K562 (cell line): ENCODE measurements around the gene EEF1A2. TPM values are rescaled to one million over a fixed set of nuclear protein-coding genes. Genes with fewer than 3 reads are reported as not detected.

Experiments used
- ARID3B ChIP-seq: fragments of 250-450 bp; sonication (Bioruptor Pico); IDR thresholded peaks from 2 replicates; pipeline ENCODE4 v1.4.0; 2020; ENCODE audit warnings: borderline replicate concordance
- CCNT2 ChIP-seq: IDR thresholded peaks from 2 replicates; pipeline ENCODE4 v1.6.1; 2011; ENCODE audit warnings: borderline replicate concordance, low read depth, mild to moderate bottlenecking, moderate library complexity, mixed read lengths, low read length; ENCODE audit not compliant: insufficient read length; ENCODE audit errors: extremely low read depth
- CREB5 ChIP-seq: fragments of 250-450 bp; sonication (Bioruptor Pico); IDR thresholded peaks from 2 replicates; pipeline ENCODE4 v1.5.0; 2020; ENCODE audit warnings: mild to moderate bottlenecking
- CTCFL ChIP-seq: IDR thresholded peaks from 2 replicates; pipeline ENCODE4 v1.6.1; 2011; ENCODE audit warnings: borderline replicate concordance, low read depth, mild to moderate bottlenecking, moderate library complexity, low read length; ENCODE audit not compliant: insufficient read depth, poor library complexity, severe bottlenecking
- EGR1 ChIP-seq: fragments of 450-650 bp; conservative IDR thresholded peaks from 2 replicates; pipeline ENCODE4 v1.6.1; 2017; ENCODE audit warnings: mild to moderate bottlenecking
- FOXA3 ChIP-seq, 2 experiments: fragments of 450-650 bp in 1 of 2; sonication (generic) in 1 of 2; formaldehyde crosslinking; IDR thresholded peaks in 1 of 2; conservative IDR thresholded peaks in 1 of 2; 2 replicates each; pipeline versions ENCODE4 v1.4.0 to v1.8.0; 2020 to 2022; ENCODE audit warnings: mild to moderate bottlenecking in 2 of 2, missing genetic modification reagents in 1 of 2
- ILF3 ChIP-seq: fragments of 450-650 bp; IDR thresholded peaks from 2 replicates; pipeline ENCODE4 v1.6.1; 2018; ENCODE audit warnings: antibody characterized with exemption, mild to moderate bottlenecking, moderate library complexity, borderline replicate concordance
- MCM2 ChIP-seq: fragments of 450-650 bp; IDR thresholded peaks from 2 replicates; pipeline ENCODE4 v1.6.1; 2017; ENCODE audit warnings: low read depth, mild to moderate bottlenecking
- MIER1 ChIP-seq: fragments of 450-650 bp; IDR thresholded peaks from 2 replicates; pipeline ENCODE4 v1.6.1; 2016; ENCODE audit warnings: antibody characterized with exemption, mild to moderate bottlenecking, low read depth
- NCOA1 ChIP-seq: fragments of 450-650 bp; IDR thresholded peaks from 2 replicates; pipeline ENCODE4 v1.6.1; 2016; ENCODE audit warnings: low read depth
- NCOR1 ChIP-seq: fragments of 450-650 bp; IDR thresholded peaks from 2 replicates; pipeline ENCODE4 v1.6.1; 2016; ENCODE audit warnings: mild to moderate bottlenecking, moderate library complexity
- RCOR1 ChIP-seq, 2 experiments: IDR thresholded peaks; 2 replicates each; pipeline ENCODE4 v1.6.1; 2012; ENCODE audit warnings: low read depth in 2 of 2, low read length in 2 of 2, borderline replicate concordance in 1 of 2, improper control_type of control experiment in 1 of 2
- TAF7 ChIP-seq: fragments of 450-650 bp; IDR thresholded peaks from 2 replicates; pipeline ENCODE4 v1.6.1; 2016; ENCODE audit warnings: missing genetic modification characterization, missing compliant biosample characterization
- TARDBP ChIP-seq: fragments of 450-650 bp; IDR thresholded peaks from 2 replicates; pipeline ENCODE4 v1.6.1; 2016
- USF1 ChIP-seq: sonication (generic); formaldehyde crosslinking; IDR thresholded peaks from 2 replicates; pipeline ENCODE4 v1.9.0; 2022; ENCODE audit warnings: mild to moderate bottlenecking, missing genetic modification reagents
- ZBTB26 ChIP-seq: fragments of 450-650 bp; formaldehyde crosslinking; IDR thresholded peaks from 2 replicates; pipeline ENCODE4 v1.4.0; 2022; ENCODE audit warnings: missing genetic modification characterization
- ZNF121 ChIP-seq: sonication (generic); formaldehyde crosslinking; conservative IDR thresholded peaks from 2 replicates; pipeline ENCODE4 v1.8.0; 2022; ENCODE audit warnings: missing genetic modification reagents
- ZNF436 ChIP-seq: fragments of 250-450, 450-650 bp; sonication (Bioruptor Pico); formaldehyde crosslinking; IDR thresholded peaks from 2 replicates; pipeline ENCODE4 v1.7.0; 2020; ENCODE audit warnings: mild to moderate bottlenecking
- ZNF586 ChIP-seq: fragments of 450-650 bp; formaldehyde crosslinking; conservative IDR thresholded peaks from 2 replicates; pipeline ENCODE4 v1.4.0; 2020; ENCODE audit warnings: mild to moderate bottlenecking, moderate library complexity
- ZNF668 ChIP-seq: fragments of 250-450 bp; sonication (Bioruptor Pico); IDR thresholded peaks from 2 replicates; pipeline ENCODE4 v1.8.0; 2022; ENCODE audit warnings: mild to moderate bottlenecking, inconsistent platforms
- ZNF75A ChIP-seq: fragments of 450-650 bp; formaldehyde crosslinking; IDR thresholded peaks from 2 replicates; pipeline ENCODE4 v1.4.0; 2020; ENCODE audit warnings: mild to moderate bottlenecking
- ZNF77 ChIP-seq: fragments of 250-450 bp; sonication (Bioruptor Pico); IDR thresholded peaks from 2 replicates; pipeline ENCODE4 v1.5.0; 2020
- polyA plus RNA-seq, 8 experiments: library from polyadenylated mRNA; depleted of rRNA in 4 of 8; stranded (reverse) in 5 of 8; unstranded in 3 of 8; fragments of >200 nt; fragmentation: Nextera tagmentation in 2 of 8; fragmentation: Illumina TruSeq in 1 of 8; extraction: Ambion mirVana in 2 of 8; extraction: Trizol in 1 of 8; gene quantifications; 2 replicates each; pipeline versions ENCODE4 v1.2.1 to v1.2.3, GENCODE V29; 2011 to 2014; ENCODE audit warnings: inconsistent platforms in 1 of 8, missing spikeins in 1 of 8
- total RNA-seq, 7 experiments: library from RNA; depleted of rRNA in 6 of 7; stranded (reverse); fragments of >200 nt in 6 of 7; fragmentation: Illumina TruSeq in 2 of 7; extraction: Trizol in 2 of 7; gene quantifications; 2 replicates each; pipeline versions ENCODE4 v1.2.1 to v1.2.3, GENCODE V29; 2011 to 2021; ENCODE audit warnings: low replicate concordance in 1 of 7

The EEF1A2 gene
- total and polyA plus RNA-seq, 9 of the 15 experiments (the other 6 are each of a cell fraction or from before 2014, with no cell fraction given): 0.04 to 29.6 (median 11.5) TPM

GRCh38 chr20:63461104-63461763 is 37.6 kb downstream of the EEF1A2 start (continued):
- TF ChIP-seq ZBTB26 (CRISPR knock-in tag) (no peak), CTCFL (no peak), ZNF436 (CRISPR knock-in tag) (no peak), ZNF668 (no peak), ILF3 (no peak), MIER1 (peak; percentile 91), ZNF586 (no peak), ZNF75A (CRISPR knock-in tag) (no peak), MCM2 (no peak), ZNF77 (CRISPR knock-in tag) (no peak), FOXA3 (CRISPR knock-in tag; conservative IDR thresholded peaks at IDR 0.05 in 1 of 2, IDR thresholded peaks at IDR 0.05 in 1 of 2) (peak in 1 of 2 experiments; percentile 38; a peak in 1 of 4 replicates), CCNT2 (no peak), RCOR1 (IDR thresholded peaks at IDR 0.05; ENCODE audit: borderline replicate concordance in 1 of 2, low read depth in 2 of 2, low read length in 2 of 2) (0 out of 4 replicates have a peak, but pooled peaks of 1 of the 2 experiments have one; percentile 42), USF1 (no peak), CREB5 (no peak), TARDBP (no peak), NCOR1 (no peak), TAF7 (no peak), NCOA1 (0 out of 2 replicates have a peak, but pooled peaks have one; percentile 45), ZNF121 (CRISPR knock-in tag) (no peak), ARID3B (CRISPR knock-in tag) (no peak), EGR1 (no peak)
